ENCODE measurements around the gene SEBOX.
A peak's percentile ranks its signal among the peaks of the same experiment; 100 is the strongest.

Gene SEBOX

GRCh38 chr17:28395426-28395825 is 30.4 kb upstream of the SEBOX start:
- no peak for TF ChIP-seq CTCF (IDR thresholded peaks at IDR 0.05; ENCODE audit: insufficient read depth, low read depth, low read length, missing control alignments)
- H3K4me3 ChIP-seq (ENCODE audit: low read length), result no peak overlapping the region
- DNase-seq (ENCODE audit: low read depth), result no peak

- peak; percentile 48 for DNase-seq (ENCODE audit: low read depth)
- TF ChIP-seq CTCF (IDR thresholded peaks at IDR 0.05; ENCODE audit: insufficient read depth, low read depth, low read length, missing control alignments), result no peak
- H3K4me3 ChIP-seq (ENCODE audit: low read length), result no peak overlapping the region
Measured at GRCh38 chr17:28394337-28395116, 29.5 kb upstream of the SEBOX start.

- DNase-seq (ENCODE audit: low read depth), result no peak
Measured at GRCh38 chr17:28392491-28392890, 27.5 kb upstream of the SEBOX start.

GRCh38 chr17:28391401-28391800 is 26.4 kb upstream of the SEBOX start:
- no peak for TF ChIP-seq CTCF (IDR thresholded peaks at IDR 0.05; ENCODE audit: insufficient read depth, low read depth, low read length, missing control alignments)
- no peak overlapping the region for H3K4me3 ChIP-seq (ENCODE audit: low read length)
- DNase-seq (ENCODE audit: low read depth), result no peak

More at GRCh38 chr17:28392491-28392890, 27.5 kb upstream of the SEBOX start:
- no peak overlapping the region for H3K4me3 ChIP-seq (ENCODE audit: low read length)
- TF ChIP-seq CTCF (IDR thresholded peaks at IDR 0.05; ENCODE audit: insufficient read depth, low read depth, low read length, missing control alignments), result no peak

GRCh38 chr17:28390984-28391383 is 26.0 kb upstream of the SEBOX start:
- no peak for DNase-seq (ENCODE audit: low read depth)
- no peak overlapping the region for H3K4me3 ChIP-seq (ENCODE audit: low read length)
- TF ChIP-seq CTCF (IDR thresholded peaks at IDR 0.05; ENCODE audit: insufficient read depth, low read depth, low read length, missing control alignments), result no peak

- no peak overlapping the region for H3K4me3 ChIP-seq (ENCODE audit: low read length)
- DNase-seq (ENCODE audit: low read depth), result no peak
- TF ChIP-seq CTCF (IDR thresholded peaks at IDR 0.05; ENCODE audit: insufficient read depth, low read depth, low read length, missing control alignments), result no peak
Measured at GRCh38 chr17:28390563-28390962, 25.6 kb upstream of the SEBOX start.

GRCh38 chr17:28390141-28390540 is 25.1 kb upstream of the SEBOX start:
- TF ChIP-seq CTCF (IDR thresholded peaks at IDR 0.05; ENCODE audit: insufficient read depth, low read depth, low read length, missing control alignments), result no peak
- no peak overlapping the region for H3K4me3 ChIP-seq (ENCODE audit: low read length)
- DNase-seq (ENCODE audit: low read depth), result no peak
